Activated naive CD4-positive, alpha-beta T cell treated with anti-CD3 and anti-CD28 coated beads, Interleukin-2, amount 10 ng/mL, durations not matched to agents 5 hours and 36 hours (primary cell): ENCODE measurements around the gene POLR1B. TPM values are rescaled to one million over a fixed set of nuclear protein-coding genes. Genes with fewer than 3 reads are reported as not detected.

Experiments used
- total RNA-seq, 2 experiments: library from RNA; stranded (reverse); gene quantifications; one replicate each; pipeline ENCODE4 v1.2.3, GENCODE V29; 2021

The POLR1B gene, protein sequence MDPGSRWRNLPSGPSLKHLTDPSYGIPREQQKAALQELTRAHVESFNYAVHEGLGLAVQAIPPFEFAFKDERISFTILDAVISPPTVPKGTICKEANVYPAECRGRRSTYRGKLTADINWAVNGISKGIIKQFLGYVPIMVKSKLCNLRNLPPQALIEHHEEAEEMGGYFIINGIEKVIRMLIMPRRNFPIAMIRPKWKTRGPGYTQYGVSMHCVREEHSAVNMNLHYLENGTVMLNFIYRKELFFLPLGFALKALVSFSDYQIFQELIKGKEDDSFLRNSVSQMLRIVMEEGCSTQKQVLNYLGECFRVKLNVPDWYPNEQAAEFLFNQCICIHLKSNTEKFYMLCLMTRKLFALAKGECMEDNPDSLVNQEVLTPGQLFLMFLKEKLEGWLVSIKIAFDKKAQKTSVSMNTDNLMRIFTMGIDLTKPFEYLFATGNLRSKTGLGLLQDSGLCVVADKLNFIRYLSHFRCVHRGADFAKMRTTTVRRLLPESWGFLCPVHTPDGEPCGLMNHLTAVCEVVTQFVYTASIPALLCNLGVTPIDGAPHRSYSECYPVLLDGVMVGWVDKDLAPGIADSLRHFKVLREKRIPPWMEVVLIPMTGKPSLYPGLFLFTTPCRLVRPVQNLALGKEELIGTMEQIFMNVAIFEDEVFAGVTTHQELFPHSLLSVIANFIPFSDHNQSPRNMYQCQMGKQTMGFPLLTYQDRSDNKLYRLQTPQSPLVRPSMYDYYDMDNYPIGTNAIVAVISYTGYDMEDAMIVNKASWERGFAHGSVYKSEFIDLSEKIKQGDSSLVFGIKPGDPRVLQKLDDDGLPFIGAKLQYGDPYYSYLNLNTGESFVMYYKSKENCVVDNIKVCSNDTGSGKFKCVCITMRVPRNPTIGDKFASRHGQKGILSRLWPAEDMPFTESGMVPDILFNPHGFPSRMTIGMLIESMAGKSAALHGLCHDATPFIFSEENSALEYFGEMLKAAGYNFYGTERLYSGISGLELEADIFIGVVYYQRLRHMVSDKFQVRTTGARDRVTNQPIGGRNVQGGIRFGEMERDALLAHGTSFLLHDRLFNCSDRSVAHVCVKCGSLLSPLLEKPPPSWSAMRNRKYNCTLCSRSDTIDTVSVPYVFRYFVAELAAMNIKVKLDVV
- total RNA-seq, result 10 to 100 TPM; 28.8 to 36.5 TPM

GRCh38 chr2:112542123-112542983 lies at the start of gene POLR1B:
Gene POLR1B (plus strand): TSS chr2:112542465. CDS start chr2:112542495, 30 bp downstream.

DNA sequence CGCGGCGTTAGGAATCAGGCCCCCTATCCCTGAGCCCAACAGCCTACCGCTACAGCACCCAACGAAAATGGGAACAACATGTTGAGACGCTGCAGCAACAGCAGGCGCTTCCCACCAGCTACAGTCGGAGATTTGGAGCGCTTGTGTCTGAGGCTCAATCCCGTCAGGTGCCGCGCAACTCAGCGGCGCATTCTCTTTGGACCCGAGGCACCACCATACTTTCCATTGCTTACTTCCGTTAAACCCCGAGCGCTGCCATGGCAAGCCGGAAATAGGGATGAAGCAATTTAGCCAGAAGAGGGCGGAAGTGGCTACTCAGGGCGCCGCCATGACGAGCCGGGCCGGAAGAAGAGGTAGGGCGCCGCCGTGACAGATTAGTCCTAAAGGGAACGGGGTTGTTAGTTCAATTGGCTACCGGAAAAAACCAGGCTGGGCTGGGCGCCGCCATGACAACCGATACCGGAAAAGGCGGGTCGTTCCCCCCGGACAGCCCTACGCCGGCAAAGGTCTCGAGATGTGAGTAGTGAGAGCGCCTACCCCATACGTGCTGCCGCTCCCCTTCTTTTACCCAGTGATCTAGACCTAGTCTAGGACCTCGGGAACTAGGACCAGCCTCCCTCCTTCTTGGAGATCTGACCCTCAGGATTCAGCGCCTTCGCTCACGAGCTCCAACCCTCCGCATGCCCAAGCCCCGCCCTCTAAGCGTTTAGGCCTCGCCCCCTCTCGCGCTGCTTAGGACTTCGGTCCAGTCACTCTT lies 42.0 kb downstream of the POLR1B start, which contains the start of gene CHCHD5:
Gene CHCHD5 (plus strand): TSS at position 476 of the 757 bp plus-strand sequence. CDS start 39 bp downstream, at position 515.

Other genes starting within 250 kb of the POLR1B start
- gene RGPD8, start 108.8 kb upstream of the POLR1B start, total RNA-seq, result 1 to 10 TPM; 8.9 to 9.0 TPM
- gene TTL, start 60.3 kb upstream of the POLR1B start, total RNA-seq, result 10 to 100 TPM; 29.5 TPM
- gene CHCHD5, start 42.1 kb downstream of the POLR1B start, total RNA-seq, result 10 to 100 TPM; 37.3 to 40.4 TPM
- 100 to 1,000 TPM; 138 to 141 TPM for gene SLC20A1, start 103.5 kb downstream of the POLR1B start, total RNA-seq
- not detected for gene NT5DC4, start 178.6 kb downstream of the POLR1B start, total RNA-seq
- gene CKAP2L, start 222.1 kb downstream of the POLR1B start, total RNA-seq, result 10 to 100 TPM; 45.4 to 45.9 TPM
- under 1 TPM; 0.22 to 0.33 TPM for gene IL1A, start 242.0 kb downstream of the POLR1B start, total RNA-seq